Right lobe of liver (tissue), 4 donors: ENCODE results near the gene AIPL1.

Experiments used
- CTCF ChIP-seq, 4 donors: fragments of 200-600 bp in 3 of 4; fragments of 450-650 bp in 1 of 4; IDR thresholded peaks; one replicate each; pipeline versions ENCODE4 v1.5.1 to v1.8.0; 2016 to 2022; ENCODE audit warnings: antibody characterized with exemption in 4 of 4, mild to moderate bottlenecking in 2 of 4
- POLR2A ChIP-seq: fragments of 450-650 bp; IDR thresholded peaks from one replicate; pipeline ENCODE4 v1.6.1; 2017; ENCODE audit warnings: antibody characterized with exemption, mild to moderate bottlenecking
- donor health status: DM: no; HTN: no; CAD: no.
- donor health status: DM: no; HTN: no; CAD: no.
- donor health status: DM: no; HTN: yes; CAD: no.

- TF ChIP-seq CTCF (IDR thresholded peaks at IDR 0.05) (no peak), POLR2A (no peak)
Observed at GRCh38 chr17:6456914-6457687, 22.2 kb upstream of the AIPL1 start.
